GM12873 (cell line): Measurements from ENCODE around the gene STXBP5.

ENCODE experiments used
- TF ChIP-seq, protein P1 (sequence below): IDR thresholded peaks from 2 replicates; pipeline ENCODE4 v1.5.1; 2012; ENCODE audit warnings: low read depth, mild to moderate bottlenecking, moderate library complexity, low read length, control low read depth; ENCODE audit not compliant: insufficient read depth; ENCODE audit errors: missing control alignments

Gene STXBP5

DNA sequence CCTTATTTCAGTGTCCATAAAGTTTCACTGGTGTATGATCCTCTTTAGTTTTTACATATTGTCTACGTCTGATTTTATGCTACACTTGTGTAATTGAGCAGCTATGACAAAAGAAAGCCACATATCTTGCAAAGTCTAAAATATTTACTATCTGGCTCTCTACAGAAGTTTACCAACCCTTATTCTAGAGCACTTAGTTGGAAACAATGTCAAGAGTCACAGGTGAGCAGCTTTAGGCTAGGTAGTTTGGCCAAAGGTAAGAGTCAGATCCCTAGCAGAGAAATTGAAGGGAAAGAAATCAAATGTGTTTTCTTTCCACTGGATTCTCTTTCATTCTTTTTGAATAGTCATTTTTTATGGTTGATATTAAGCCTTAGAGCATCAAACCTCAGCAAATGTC is 34.7 kb upstream of the STXBP5 start:
- TF ChIP-seq, protein P1, sequence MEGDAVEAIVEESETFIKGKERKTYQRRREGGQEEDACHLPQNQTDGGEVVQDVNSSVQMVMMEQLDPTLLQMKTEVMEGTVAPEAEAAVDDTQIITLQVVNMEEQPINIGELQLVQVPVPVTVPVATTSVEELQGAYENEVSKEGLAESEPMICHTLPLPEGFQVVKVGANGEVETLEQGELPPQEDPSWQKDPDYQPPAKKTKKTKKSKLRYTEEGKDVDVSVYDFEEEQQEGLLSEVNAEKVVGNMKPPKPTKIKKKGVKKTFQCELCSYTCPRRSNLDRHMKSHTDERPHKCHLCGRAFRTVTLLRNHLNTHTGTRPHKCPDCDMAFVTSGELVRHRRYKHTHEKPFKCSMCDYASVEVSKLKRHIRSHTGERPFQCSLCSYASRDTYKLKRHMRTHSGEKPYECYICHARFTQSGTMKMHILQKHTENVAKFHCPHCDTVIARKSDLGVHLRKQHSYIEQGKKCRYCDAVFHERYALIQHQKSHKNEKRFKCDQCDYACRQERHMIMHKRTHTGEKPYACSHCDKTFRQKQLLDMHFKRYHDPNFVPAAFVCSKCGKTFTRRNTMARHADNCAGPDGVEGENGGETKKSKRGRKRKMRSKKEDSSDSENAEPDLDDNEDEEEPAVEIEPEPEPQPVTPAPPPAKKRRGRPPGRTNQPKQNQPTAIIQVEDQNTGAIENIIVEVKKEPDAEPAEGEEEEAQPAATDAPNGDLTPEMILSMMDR: no peak

- TF ChIP-seq, protein P1: no peak
Measured at GRCh38 chr6:147170269-147170668, 33.9 kb upstream of the STXBP5 start.

DNA sequence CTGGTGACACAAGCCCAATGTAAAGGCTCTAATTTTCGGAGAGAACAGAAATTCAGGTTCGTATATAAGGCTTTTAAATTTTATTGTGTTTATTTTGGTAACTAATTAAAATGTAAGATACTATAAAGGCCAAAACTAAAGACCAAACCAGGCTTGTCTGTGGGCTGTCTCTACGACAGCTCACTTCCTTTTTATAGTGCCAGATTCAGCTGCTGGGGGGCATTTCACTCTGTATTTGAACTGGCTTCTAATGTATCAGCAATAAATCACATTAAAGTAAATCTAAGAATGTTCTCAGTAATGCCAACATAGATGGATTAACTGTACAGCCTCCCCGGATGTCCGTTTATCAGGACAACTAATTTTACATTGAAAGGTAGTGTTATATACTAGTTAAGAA is 31.1 kb upstream of the STXBP5 start:
- TF ChIP-seq, protein P1: no peak

DNA sequence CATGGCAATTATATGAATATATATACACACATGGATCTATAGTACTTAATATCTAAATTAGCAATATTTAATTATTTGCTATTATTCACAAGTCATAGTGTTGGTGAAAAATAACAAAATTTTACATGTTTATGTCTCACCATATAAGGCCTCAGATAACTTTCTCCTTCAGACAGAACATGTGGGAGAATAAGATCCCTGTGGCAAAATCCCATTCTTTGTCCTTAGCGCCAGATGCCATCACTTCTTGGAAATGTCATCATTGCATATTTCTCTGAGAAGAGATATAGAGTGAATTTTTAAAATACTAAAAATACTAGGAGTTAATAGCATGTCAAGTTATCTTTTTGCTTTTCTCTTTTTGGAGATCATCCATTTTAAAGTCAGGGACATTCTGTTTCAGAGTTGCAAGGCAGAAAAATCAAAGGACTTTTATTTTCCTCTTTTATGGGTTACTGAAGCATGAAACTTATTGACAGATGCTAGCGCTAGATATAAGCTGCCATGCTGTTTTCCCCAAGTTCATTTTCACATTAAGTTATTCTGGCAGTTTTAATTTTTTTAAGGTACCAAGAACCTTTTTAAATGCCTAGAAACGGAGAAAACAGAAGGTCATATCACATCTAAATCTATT is 30.4 kb upstream of the STXBP5 start:
- TF ChIP-seq, protein P1: no peak

DNA sequence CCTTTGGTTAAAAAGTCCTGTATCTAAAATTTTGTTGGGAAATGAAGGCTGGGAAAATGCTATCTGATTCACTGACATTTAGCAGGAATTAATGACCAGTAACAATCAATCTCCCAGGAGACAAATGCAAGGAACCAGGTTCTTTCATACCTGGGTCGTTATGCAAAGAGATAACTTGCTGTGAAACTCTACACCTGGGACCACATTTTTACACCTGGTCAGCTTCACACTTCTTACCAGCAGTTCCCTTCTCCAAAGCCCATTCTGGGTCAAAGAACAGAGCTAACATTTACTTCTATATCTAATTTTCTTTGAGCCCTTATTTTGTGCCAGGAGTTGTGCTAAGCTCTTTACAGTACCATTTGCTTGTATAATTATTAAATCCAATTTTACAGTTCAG is 27.4 kb upstream of the STXBP5 start:
- TF ChIP-seq, protein P1: no peak

- TF ChIP-seq, protein P1: no peak
Measured at GRCh38 chr6:147177286-147177685, 26.9 kb upstream of the STXBP5 start.

DNA sequence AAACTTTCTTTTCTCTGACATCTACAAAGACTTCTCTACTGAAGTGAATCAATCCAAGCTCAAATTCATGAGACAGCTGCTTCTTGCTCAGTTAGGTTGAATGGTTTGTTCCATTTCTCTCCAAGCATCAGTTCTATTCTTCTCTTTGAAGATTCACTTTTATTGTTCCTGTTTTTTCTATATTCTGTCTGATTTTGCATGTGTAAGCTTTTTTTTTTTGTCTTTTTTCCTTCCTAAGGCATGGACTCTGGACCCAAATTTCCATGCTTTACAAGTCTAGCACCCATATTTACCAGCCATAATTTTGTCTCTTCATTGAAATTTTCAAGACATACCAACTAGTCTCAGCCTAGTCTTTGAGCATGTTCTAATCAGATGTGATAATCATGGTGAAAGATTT is 25.9 kb upstream of the STXBP5 start:
- TF ChIP-seq, protein P1: no peak
